Measurements from ENCODE around the gene TMEM107. TPM values are rescaled to one million over a fixed set of nuclear protein-coding genes. Genes with fewer than 3 reads are reported as not detected.

TMEM107 gene
- total RNA-seq, 4 donors from 2014 or later: 15.9 to 21.0 (median 17.6) TPM

- TF ChIP-seq CTCF (IDR thresholded peaks at IDR 0.05) (no peak), POLR2A (IDR thresholded peaks at IDR 0.05) (no peak)
- DNase-seq (ENCODE audit: low spot score in 2 of 2): no peak
- 1% methylated on average over 35 of the region's 35 CpGs for WGBS, 2 donors
- intact Hi-C loops (cut with DNase I; ENCODE audit: low total_unique reads): no loop called here
- peak overlapping the region; percentile 42 for H3K4me3 ChIP-seq (ENCODE audit: low read depth, poor library complexity, severe bottlenecking)
These were observed 50.2 kb downstream of the TMEM107 start for GRCh38 chr17:8125947-8126490.

DNA sequence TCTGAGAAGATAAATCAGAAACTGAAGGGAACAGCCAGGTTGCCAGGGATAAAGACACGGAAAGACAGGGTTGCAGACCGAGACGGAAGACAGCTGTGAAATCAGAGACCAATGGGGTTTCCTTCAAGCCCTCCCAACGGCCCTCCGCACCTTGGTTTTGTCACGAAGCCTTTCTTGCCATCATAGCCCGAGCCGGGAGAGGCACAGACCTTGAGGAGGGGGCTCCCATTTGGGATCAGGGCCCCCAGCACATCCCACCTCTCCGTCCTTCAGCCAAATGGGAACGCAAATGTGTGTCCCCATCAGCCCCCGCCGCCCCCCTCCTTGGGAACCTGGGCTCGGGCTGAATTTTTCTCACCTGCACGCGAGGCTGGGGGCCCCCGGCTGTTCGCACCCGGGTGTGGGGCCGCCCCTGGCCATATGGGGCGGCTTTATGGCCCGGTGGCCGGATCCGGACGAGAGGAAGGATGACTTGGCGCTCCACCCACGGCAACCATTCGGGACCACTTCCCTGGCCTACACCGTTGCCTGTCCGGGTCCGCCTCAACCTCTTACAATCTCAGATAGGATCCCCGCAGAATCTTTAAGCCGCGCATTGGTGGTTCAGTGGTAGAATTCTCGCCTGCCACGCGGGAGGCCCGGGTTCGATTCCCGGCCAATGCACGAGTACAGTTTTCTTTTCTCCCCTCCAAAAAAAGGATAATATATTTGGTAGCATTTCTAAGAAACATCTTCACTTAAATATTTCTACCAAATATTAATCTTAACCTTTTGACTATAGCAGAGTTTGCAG lies 50.8 kb downstream of the TMEM107 start:
- intact Hi-C loops (cut with DNase I; ENCODE audit: low total_unique reads): no loop called here
- TF ChIP-seq POLR2A (IDR thresholded peaks at IDR 0.05): no peak
- no peak for TF ChIP-seq CTCF (IDR thresholded peaks at IDR 0.05)
- WGBS, 2 donors: 1 to 2% methylated on average over 38 to 39 of the region's 40 CpGs
- peak; percentile 85 to 98 for DNase-seq (ENCODE audit: low spot score in 2 of 2)
- peak overlapping the region; percentile 42 for H3K4me3 ChIP-seq (ENCODE audit: low read depth, poor library complexity, severe bottlenecking)

- WGBS, 2 donors: 4 to 5% methylated on average over 24 of the region's 24 CpGs
- no peak overlapping the region for H3K4me3 ChIP-seq (ENCODE audit: low read depth, poor library complexity, severe bottlenecking)
- TF ChIP-seq POLR2A (IDR thresholded peaks at IDR 0.05): no peak
- TF ChIP-seq CTCF (IDR thresholded peaks at IDR 0.05): no peak
- intact Hi-C loops (cut with DNase I; ENCODE audit: low total_unique reads): no loop called here
- DNase-seq (ENCODE audit: low spot score in 2 of 2): no peak
These were observed 51.6 kb downstream of the TMEM107 start for GRCh38 chr17:8124350-8125153.

- intact Hi-C loops (cut with DNase I; ENCODE audit: low total_unique reads): no loop called here
- no peak within 1 kb of the TSS for H3K4me3 ChIP-seq (ENCODE audit: low read depth, poor library complexity, severe bottlenecking)
- TF ChIP-seq CTCF (IDR thresholded peaks at IDR 0.05): no peak
- TF ChIP-seq POLR2A (IDR thresholded peaks at IDR 0.05): no peak
- DNase-seq (ENCODE audit: low spot score in 2 of 2): no peak
- WGBS, 2 donors: 0% methylated on average over 29 of the region's 29 CpGs
These were observed 52.4 kb downstream of the TMEM107 start, which contains the start of gene HES7 for GRCh38 chr17:8123695-8124349. TSS of gene HES7 (minus strand) at chr17:8124106. CDS start at chr17:8124084, 22 bp downstream.

- intact Hi-C loops (cut with DNase I; ENCODE audit: low total_unique reads): no loop called here
- TF ChIP-seq POLR2A (IDR thresholded peaks at IDR 0.05): no peak
- TF ChIP-seq CTCF (IDR thresholded peaks at IDR 0.05): no peak
- WGBS, 2 donors: 0 to 1% methylated on average over 45 to 55 of the region's 55 CpGs
- H3K4me3 ChIP-seq (ENCODE audit: low read depth, poor library complexity, severe bottlenecking): no peak overlapping the region
- DNase-seq (ENCODE audit: low spot score in 2 of 2): peak in 1 of 2 donors; percentile 93
These were observed 53.1 kb downstream of the TMEM107 start for GRCh38 chr17:8122924-8123694.

Data from lower leg skin (tissue), 4 donors.